Measurements from ENCODE around the gene SELENOH. TPM values are rescaled to one million over a fixed set of nuclear protein-coding genes. Genes with fewer than 3 reads are reported as not detected.

SELENOH gene
- total and polyA plus RNA-seq, 7 donors: 130 to 188 (median 149) TPM

DNA sequence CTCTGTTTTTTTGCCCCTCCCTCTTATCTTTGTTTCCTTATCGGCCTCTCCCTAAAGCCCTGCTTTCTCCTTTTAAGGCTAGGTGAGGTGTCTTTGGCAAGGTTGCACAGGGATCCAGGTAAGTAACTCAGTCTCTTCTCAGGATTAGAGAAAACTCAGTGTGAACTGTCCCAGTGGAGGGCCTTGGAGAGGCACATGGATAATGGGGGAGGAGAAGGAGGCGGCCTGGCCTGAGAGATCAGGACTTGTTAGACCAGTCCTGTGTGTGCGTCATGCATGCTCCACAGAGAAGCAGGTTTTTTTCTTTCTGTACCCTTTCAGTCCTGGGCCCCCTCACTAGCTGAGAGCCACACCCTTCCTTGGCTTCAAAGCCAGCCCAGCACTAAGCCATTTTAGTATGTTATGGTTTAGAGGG lies 40.2 kb downstream of the SELENOH start:
- Histone ChIP-seq H3K27ac (peak overlapping the region; percentile 72 to 86 (median 82)), H3K4me3 (no peak overlapping the region), H3K9me3 (no peaks in the 10 kb centered on the region), H3K36me3 (no peaks in the 10 kb centered on the region), H3K27me3 (no peaks in the 10 kb centered on the region), H3K4me1 (peaks cover 0 to 98% (median 88%) of the 10 kb centered on the region in 4 donors)
- no peak for DNase-seq
- intact Hi-C loops (cut with DNase I): no loop called here
- TF ChIP-seq, protein P1, sequence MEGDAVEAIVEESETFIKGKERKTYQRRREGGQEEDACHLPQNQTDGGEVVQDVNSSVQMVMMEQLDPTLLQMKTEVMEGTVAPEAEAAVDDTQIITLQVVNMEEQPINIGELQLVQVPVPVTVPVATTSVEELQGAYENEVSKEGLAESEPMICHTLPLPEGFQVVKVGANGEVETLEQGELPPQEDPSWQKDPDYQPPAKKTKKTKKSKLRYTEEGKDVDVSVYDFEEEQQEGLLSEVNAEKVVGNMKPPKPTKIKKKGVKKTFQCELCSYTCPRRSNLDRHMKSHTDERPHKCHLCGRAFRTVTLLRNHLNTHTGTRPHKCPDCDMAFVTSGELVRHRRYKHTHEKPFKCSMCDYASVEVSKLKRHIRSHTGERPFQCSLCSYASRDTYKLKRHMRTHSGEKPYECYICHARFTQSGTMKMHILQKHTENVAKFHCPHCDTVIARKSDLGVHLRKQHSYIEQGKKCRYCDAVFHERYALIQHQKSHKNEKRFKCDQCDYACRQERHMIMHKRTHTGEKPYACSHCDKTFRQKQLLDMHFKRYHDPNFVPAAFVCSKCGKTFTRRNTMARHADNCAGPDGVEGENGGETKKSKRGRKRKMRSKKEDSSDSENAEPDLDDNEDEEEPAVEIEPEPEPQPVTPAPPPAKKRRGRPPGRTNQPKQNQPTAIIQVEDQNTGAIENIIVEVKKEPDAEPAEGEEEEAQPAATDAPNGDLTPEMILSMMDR (IDR thresholded peaks at IDR 0.05): no peak
- TF ChIP-seq EP300 (IDR thresholded peaks at IDR 0.05): no peak
- TF ChIP-seq POLR2A (IDR thresholded peaks at IDR 0.05): no peak
- TF ChIP-seq POLR2AphosphoS5 (IDR thresholded peaks at IDR 0.05): no peak
- WGBS, 2 donors: 14 to 61% methylated on average over 3 of the region's 3 CpGs

DNA sequence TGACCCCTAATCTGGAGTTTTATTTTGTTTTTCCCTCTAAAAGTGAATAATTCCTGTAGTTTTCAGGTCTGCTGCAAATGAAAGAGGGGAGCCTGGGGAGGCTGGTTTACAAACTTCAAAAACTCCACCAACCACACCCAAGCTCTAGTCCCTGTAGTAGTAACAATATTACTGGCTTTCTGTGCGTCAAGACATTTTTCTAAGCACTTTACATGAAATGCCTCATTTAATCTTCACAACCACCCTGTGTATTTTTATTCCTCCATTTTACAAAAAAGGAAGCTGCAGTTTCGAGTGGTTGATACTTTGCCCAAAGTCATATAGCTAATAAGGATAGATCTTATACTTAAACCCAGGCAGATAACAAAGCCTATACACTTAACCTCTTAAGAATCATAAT lies 43.8 kb downstream of the SELENOH start:
- Histone ChIP-seq H3K27ac (peak overlapping the region in 1 of 4 donors; percentile 1), H3K9me3 (no peaks in the 10 kb centered on the region), H3K4me3 (no peak overlapping the region), H3K27me3 (no peaks in the 10 kb centered on the region), H3K36me3 (no peaks in the 10 kb centered on the region), H3K4me1 (peaks cover 0 to 99% (median 82%) of the 10 kb centered on the region in 4 donors)
- intact Hi-C loops (cut with DNase I): no loop called here
- DNase-seq: no peak
- WGBS, 2 donors: 44 to 55% methylated on average over 2 of the region's 2 CpGs
- TF ChIP-seq POLR2A (IDR thresholded peaks at IDR 0.05): no peak

DNA sequence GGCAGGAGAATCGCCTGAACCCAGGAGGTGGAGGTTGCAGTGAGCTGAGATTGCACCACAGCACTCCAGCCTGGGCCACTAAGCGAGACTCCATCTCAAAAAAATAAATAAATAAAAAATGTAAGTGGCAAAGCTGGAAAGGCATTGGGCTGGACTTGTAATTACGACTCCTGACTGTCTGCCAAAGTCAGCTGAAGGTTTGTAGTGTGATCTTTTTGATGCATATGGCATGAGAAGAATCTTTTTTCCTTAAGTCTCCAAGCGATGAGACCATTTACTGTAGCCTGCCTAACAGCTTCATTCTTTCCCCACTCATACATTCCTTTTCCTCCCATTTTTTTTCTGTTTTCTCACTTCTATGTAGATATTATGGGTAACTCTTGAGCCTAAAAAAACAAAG lies 45.1 kb downstream of the SELENOH start:
- intact Hi-C loops (cut with DNase I): no loop called here
- 44 to 64% methylated on average over 4 of the region's 4 CpGs for WGBS, 2 donors

DNA sequence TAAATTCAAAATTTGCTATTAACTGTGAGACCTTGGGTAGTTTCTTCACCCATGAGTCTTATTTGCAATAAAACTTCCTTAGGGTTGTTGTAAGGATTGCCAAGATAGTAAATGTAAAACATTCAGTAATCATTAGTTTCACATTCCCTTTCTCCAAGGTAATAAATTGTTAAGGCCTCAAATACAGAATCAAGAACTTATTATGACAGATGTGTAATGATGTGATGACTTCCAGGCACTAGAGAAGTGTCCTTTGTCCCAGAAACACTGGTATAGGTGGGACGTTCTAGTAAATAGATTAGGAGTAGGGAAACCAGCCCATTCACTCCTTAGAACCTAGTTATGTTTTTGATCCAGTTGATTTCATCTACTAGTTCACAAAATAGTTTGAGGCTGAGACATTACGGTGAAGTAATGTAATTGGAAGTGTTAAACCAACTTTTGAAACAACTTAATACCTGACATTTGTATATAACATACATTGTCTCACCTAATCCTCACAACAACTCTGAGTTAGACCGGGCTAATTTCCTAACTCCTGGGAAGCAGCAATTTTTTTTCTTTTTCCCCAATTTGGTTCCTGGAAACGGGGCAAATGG lies 45.8 kb downstream of the SELENOH start:
- DNase-seq: no peak
- intact Hi-C loops (cut with DNase I): no loop called here
- H3K9me3 ChIP-seq: no peaks in the 10 kb centered on the region
- TF ChIP-seq, protein P1 (IDR thresholded peaks at IDR 0.05): no peak
- no peak for TF ChIP-seq POLR2AphosphoS5 (IDR thresholded peaks at IDR 0.05)
- TF ChIP-seq POLR2A (IDR thresholded peaks at IDR 0.05): no peak
- WGBS, 2 donors: 68 to 81% methylated on average over 4 of the region's 4 CpGs
- no peaks in the 10 kb centered on the region for H3K27me3 ChIP-seq
- H3K4me1 ChIP-seq: peaks cover 0 to 95% (median 80%) of the 10 kb centered on the region in 4 donors
- H3K27ac ChIP-seq: peak overlapping the region; percentile 38 to 62 (median 46)
- H3K36me3 ChIP-seq: peaks cover 0 to 13% (median 0%) of the 10 kb centered on the region in 4 donors
- H3K4me3 ChIP-seq: no peak overlapping the region

More for the DNA sequence above, 45.1 kb downstream of the SELENOH start:
- H3K36me3 ChIP-seq: peaks cover 0 to 7% (median 0%) of the 10 kb centered on the region in 4 donors
- TF ChIP-seq POLR2A (IDR thresholded peaks at IDR 0.05): no peak
- TF ChIP-seq, protein P1 (IDR thresholded peaks at IDR 0.05): no peak
- TF ChIP-seq EP300 (IDR thresholded peaks at IDR 0.05): no peak
- TF ChIP-seq POLR2AphosphoS5 (IDR thresholded peaks at IDR 0.05): no peak
- no peak for DNase-seq
- H3K27me3 ChIP-seq: no peaks in the 10 kb centered on the region
- H3K4me1 ChIP-seq: peaks cover 0 to 95% (median 79%) of the 10 kb centered on the region in 4 donors
- no peak overlapping the region for H3K4me3 ChIP-seq
- peak overlapping the region; percentile 43 to 62 (median 46) for H3K27ac ChIP-seq
- H3K9me3 ChIP-seq: no peaks in the 10 kb centered on the region

DNA sequence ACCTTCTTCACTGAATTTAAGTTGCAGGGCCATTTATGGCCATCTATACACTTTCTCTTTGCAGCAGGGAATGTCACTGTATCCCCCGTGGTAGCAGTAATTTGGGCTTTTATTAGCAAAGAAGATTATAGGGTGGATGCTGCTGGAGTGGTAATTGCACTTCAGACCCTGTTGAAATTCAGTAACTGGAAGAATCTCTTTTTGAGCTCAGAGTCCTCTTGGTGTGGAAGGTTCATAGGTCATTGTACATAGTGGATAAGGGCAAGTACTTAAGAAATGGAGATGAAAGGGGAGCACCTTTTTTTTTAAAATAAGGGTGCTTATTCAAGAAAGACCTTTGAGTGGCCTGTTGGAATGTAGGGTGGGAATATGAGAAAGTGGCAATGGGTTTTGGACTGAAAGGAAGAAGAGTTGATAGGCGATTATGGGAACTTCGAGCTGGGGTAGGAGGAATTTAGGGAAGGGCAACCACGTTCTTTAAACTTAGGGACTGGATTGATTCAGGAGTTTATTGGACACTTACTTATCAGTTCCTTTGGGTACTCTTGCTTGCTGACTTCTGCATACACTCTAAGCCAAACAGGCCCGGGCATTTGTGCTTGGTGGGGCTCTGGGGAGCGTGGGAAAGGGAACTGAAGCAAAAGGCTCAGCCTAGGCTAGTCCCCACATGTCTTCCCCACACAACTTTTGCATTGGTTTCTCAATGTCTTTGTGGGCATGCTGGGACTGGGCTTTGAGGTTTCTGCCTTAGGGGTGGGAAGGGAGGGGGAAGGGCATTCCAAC lies 46.8 kb downstream of the SELENOH start:
- Histone ChIP-seq H3K9me3 (no peaks in the 10 kb centered on the region), H3K27ac (peak overlapping the region in 3 of 4 donors; percentile 29 to 62 (median 49)), H3K4me3 (no peak overlapping the region), H3K36me3 (peaks cover 0 to 13% (median 0%) of the 10 kb centered on the region in 4 donors), H3K27me3 (no peaks in the 10 kb centered on the region), H3K4me1 (peaks cover 0 to 95% (median 83%) of the 10 kb centered on the region in 4 donors)
- no peak for DNase-seq
- intact Hi-C loops (cut with DNase I): no loop called here
- TF ChIP-seq POLR2AphosphoS5 (IDR thresholded peaks at IDR 0.05) (no peak), EP300 (IDR thresholded peaks at IDR 0.05) (no peak), POLR2A (IDR thresholded peaks at IDR 0.05) (no peak)
- TF ChIP-seq, protein P1 (IDR thresholded peaks at IDR 0.05): no peak
- WGBS, 2 donors: 52 to 71% methylated on average over 6 of the region's 6 CpGs

All from sigmoid colon (tissue), 7 donors.